RPMI8226 (cell line): Measurements from ENCODE around the gene FOS.
A peak's percentile ranks its signal among the peaks of the same experiment; 100 is the strongest.
"Not testable (repeated sequence)": the region's sequence is repeated elsewhere in the genome, so short reads cannot be mapped to it uniquely, and the experiment has no call there.

Experiments
- DNase-seq: peaks from one replicate; pipeline ENCODE4 v3.0.0-alpha.2; 2015

FOS gene

GRCh38 chr14:75278422-75279152 lies at the start of gene FOS:
Gene FOS, plus strand, starts transcription at chr14:75278828. Its CDS starts 155 bp downstream, at chr14:75278983.
- peak; percentile 91 for DNase-seq

- no peak for DNase-seq
Measured at GRCh38 chr14:75229661-75230139, 48.9 kb upstream of the FOS start.

DNA sequence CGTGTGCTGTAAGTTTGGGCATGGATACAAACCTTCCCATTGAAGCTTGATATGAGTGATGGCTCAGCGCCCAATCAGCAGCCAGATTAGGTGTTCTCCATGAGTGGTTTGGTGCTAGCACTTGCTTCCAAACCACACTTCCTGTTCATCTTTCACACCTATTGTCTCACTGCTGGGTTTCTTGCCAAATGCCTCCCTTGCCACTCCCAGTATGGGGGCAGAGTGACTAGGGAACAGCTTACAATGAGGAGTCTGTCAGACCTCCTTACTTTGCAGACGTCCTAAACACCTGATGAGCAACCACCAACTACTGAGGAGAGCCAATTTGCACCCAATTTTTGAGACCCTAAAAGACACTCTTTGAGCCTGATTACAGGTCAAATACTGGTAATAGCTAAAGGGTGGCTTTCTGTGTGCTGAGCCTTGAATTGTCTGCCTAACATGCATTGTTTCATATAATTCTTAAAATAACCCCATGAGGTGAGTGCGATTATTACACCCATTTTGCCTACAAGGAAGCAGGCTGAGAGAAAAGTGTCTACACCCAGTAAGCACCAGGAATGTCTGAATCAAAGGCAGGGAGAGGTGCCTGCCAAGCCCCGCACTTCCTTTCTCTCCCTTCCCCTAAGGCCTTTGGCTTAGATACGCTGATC lies 48.4 kb upstream of the FOS start:
- DNase-seq: peak; percentile 64

GRCh38 chr14:75231320-75231719 lies 47.3 kb upstream of the FOS start:
- no peak for DNase-seq

GRCh38 chr14:75232191-75232590 lies 46.4 kb upstream of the FOS start:
- no peak for DNase-seq

- no peak for DNase-seq
Measured at GRCh38 chr14:75232597-75232996, 46.0 kb upstream of the FOS start.

- no peak for DNase-seq
Measured at GRCh38 chr14:75234173-75235115, 44.2 kb upstream of the FOS start.

- not testable (repeated sequence) for DNase-seq
Measured at GRCh38 chr14:75235198-75235597, 43.4 kb upstream of the FOS start.

DNA sequence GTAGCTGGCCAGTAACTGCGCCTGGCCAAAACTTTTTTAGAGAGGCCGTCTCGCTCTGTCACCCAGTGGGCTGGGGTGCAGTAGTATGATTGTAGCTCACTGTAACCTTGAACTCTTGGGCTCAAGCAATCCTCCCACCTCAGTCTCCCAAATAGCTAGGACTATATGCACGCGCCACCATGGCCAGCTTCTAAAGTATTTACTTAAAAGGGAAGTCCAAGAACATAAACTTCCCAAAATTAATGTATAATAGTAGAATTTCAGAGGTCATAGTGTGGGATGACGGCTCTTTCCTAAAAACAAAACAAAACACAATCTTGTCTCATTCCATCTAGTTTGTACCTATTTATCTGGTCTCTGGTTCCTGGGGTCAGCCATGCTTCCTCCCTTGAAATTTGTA lies 42.2 kb upstream of the FOS start:
- no peak for DNase-seq

DNA sequence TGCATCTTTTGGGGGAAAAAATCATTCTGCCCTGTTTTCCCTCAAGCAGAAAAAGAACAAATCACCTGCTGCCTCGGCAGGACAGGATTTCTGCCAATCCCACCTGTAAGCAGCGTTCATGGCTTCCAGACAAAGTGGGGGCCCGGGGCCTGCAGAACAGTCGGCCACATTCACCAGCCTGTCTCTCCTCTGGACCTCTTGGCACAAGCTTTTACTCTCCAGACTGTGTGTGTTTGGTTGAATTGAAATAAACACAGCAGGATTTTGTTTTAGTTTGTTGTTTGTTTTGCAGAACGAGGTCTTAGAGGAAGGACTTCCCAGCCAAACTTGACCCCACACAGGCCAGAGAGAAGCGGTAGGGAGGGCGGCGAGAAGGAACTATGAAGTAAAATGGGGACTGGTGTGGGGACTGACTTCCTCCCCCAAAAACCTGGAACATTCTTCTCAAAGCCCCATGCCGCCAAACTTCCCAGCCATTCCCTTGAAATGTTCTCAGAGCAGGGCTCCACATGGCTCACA lies 41.7 kb upstream of the FOS start:
- DNase-seq: no peak

DNA sequence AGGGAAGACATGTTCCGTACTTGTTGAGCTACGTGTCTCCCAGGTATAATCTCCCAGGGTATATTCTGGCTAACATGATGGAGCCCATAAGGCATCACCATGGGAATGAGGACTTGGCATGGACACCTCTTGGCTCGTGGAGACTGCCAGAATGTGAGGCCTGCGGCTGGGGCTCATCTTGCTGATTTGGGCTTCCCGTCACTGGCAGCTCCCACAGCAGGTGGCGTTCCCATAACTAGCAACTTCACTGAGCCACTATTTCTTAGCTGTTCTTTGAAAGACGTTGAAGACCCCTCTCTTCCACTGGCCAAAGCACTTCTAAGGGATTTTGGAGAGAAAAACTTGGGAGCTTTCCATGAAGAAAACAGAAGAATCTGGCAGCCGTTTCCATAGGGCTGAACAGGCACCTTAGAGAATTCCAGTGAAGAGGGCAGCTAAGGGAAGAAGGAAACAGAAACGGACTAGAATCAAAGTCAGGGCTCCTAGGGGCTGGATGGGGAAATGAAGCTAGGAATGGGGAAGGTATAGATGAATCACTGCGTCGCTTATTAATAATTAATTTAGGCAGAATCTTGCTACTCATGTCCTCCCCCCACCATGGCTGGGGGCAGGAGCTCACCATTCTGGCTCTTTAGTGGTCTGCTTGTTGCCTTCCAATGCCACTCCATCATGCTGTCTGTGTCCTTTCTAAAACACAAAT lies 39.7 kb upstream of the FOS start:
- no peak for DNase-seq

- DNase-seq: no peak
Measured at GRCh38 chr14:75240781-75241180, 37.8 kb upstream of the FOS start.

DNA sequence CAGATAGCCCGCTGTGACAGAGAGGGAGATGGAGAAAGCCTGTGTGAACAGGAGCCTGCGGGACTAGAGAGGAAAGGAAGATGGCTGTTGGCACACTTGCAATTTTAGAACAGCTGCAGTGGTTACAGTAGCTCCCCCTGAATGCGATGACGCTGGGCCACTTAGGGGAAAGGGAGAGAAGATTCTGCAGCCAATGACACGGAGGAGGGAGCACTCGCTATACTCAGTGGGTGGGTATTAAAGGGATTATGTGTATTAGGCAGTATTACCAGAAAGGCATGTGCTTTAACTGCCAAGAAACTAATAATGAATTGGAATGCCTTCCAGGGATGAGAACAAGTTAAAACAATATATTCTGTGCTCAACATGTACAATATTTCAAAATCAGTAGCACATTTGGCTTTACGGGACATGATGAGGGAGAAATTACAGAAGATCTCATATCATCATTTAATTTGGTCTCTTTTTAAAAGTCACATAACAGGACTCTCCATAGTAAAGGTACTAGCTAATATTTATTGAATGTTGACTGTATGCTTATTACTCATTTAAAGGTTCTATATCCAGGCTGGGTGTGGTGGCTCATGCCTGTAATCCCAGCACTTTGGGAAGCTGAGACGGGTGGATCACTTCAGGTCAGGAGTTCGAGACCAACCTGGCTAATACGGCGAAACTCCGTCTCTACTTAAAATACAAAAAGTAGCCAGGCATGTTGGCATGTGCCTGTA lies 35.9 kb upstream of the FOS start:
- DNase-seq: no peak

DNA sequence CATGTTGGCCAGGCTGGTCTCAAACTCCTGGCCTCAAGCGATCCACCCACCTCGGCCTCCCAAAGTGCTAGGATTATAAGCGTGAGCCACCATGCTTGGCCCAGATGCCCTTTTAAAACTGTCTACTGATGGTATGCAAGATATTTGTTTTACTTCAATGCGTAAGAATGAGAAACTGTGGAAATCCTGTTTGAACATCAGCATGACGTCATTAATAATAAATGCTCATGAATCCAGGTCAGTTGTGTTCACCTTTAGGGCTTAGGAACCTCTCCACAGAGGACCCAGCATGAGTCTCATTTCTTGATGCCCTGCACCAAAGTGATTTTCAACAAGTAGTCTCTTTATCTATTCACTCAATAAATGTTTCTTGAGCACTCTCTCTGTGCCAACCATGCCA lies 34.5 kb upstream of the FOS start:
- no peak for DNase-seq

- no peak for DNase-seq
Measured at GRCh38 chr14:75246546-75247285, 31.9 kb upstream of the FOS start.

GRCh38 chr14:75247286-75247922 lies 31.2 kb upstream of the FOS start:
- DNase-seq: no peak

DNA sequence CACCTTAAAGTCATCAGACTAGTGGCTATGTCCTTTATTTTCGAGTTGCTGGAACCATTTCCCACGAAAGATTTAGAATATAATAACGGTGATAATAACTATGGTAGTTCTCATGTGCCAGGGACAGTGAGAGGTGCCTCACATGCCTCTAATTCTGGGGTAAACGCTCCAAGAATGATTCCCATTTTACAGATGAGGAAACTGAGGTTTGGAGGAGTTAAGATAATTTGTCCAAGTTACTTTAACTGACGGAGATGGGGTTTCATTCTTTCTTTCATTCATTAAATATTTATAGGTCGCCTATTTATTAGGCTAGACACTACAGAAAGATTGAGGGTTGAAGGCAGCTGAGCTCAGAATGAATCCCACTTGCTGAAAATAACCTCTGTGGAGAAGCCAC lies 30.7 kb upstream of the FOS start:
- DNase-seq: no peak

DNA sequence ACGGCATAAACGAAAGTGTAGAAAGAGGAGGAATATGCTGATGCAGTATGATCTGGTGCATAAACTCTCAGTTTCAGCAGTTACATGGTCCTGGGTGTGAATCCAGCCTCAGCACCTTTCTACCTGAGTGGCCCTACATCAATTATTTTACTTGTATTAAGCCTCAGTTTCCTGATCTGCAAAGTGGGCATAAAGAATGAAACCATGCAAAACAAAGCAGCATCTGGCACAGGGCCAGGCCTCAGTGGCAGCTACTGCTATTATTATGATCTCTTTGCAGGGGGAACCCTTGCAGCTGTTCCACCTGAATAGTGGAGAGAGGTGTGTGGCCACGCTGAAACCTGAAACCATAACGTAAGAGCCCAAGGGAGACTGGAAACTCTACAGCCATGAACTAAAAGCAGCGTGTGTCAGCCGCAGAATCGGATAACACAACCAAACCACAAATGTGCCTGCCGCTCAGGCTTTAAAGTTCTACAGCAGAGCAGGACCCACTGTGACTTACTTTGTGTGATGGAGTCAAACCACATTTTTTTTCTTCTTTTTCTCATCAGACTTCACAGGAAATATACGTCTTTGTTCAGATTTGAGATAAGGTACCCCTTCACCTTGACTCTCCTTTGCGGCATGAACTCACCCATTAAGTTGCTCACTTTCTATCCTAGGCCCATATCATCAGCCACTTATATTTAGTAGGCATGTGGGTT lies 29.2 kb upstream of the FOS start:
- peak; percentile 70 for DNase-seq

DNA sequence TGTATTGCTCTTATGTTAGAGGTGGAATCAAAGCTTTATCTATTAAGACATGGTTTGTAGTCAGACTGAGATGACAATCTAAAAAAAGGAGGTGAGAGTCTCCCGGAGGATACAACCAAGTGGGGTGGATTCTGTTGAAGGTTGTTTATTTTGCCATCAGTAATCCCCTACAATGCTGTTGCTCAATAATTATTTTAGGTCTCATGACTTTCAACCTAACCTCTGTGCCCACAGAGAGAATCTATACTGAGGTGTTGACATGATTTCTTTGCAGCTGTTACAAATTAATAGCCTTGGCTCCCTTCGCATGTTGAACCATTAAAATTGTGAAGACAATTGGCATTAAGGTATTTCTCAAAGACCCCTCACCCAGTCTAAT lies 28.7 kb upstream of the FOS start:
- no peak for DNase-seq

DNA sequence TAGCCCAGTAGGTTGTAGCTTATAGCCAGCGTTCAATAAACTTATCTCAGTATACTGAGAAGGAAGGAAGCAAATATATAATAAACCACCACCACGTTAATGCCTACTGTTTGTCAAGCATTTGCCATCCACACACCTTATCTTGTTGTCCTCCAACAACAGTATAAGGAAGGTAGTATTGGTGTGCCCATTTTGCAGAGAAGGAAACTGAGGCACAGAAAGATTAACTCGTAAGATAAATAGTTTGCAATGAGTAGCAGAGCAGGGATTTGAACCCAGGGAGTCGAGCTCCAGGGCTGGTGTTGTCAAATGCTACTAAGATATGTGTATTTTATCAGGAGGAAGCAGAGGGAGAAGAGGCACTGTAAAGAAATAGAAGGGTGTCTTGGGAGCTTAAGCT lies 27.8 kb upstream of the FOS start:
- DNase-seq: no peak
